Vagina (tissue), 2 donors: ENCODE measurements around the gene PCDH19.

Source experiments
- CTCF ChIP-seq, 3 experiments: fragments of 450-650 bp in 2 of 3; fragments of 200-600 bp in 1 of 3; sonication (generic) in 1 of 3; IDR thresholded peaks; one replicate each; pipeline ENCODE4 v1.5.1; 2017 to 2019; ENCODE audit warnings: antibody characterized with exemption in 3 of 3, mild to moderate bottlenecking in 2 of 3, moderate library complexity in 2 of 3
- POLR2A ChIP-seq, 2 donors: fragments of 450-650 bp; IDR thresholded peaks; one replicate each; pipeline ENCODE4 v1.6.1; 2017; ENCODE audit warnings: antibody characterized with exemption in 2 of 2, mild to moderate bottlenecking in 2 of 2, moderate library complexity in 2 of 2

- TF ChIP-seq CTCF (IDR thresholded peaks at IDR 0.05): no peak
- TF ChIP-seq POLR2A (IDR thresholded peaks at IDR 0.05): no peak
These were observed at the start of gene PCDH19 for GRCh38 chrX:100409610-100410590.
